ENCODE measurements around the gene RAPGEF2. TPM values are rescaled to one million over a fixed set of nuclear protein-coding genes. Genes with fewer than 3 reads are reported as not detected.
A peak's percentile ranks its signal among the peaks of the same experiment; 100 is the strongest.

Gene RAPGEF2
- total and polyA plus RNA-seq, 7 experiments from 2014 or later = 0.72 to 35.2 (median 20.7) TPM

GRCh38 chr4:159219862-159220261, 117.0 kb downstream of the RAPGEF2 start:
- Mint-ChIP-seq H3K9me3 (no peaks in the 10 kb centered on the region), H3K36me3 (peaks cover 0 to 5% (median 0%) of the 10 kb centered on the region in 5 donors), H3K4me3 (no peak overlapping the region), H3K27me3 (no peaks in the 10 kb centered on the region), H3K4me1 (peaks cover 0 to 6% (median 4%) of the 10 kb centered on the region in 7 donors), H3K27ac (peak overlapping the region in 1 of 9 donors; percentile 23)
- CTCF ChIA-PET = no interaction called here
- Histone ChIP-seq H3K4me3 (ENCODE audit: low read length) (no peak overlapping the region), H3K9me3 (ENCODE audit: control insufficient read depth in 2 of 3, low read length in 3 of 3) (no peaks in the 10 kb centered on the region), H3K36me3 (ENCODE audit: control insufficient read depth in 2 of 3, insufficient read depth in 3 of 3, low read length in 3 of 3) (no peaks in the 10 kb centered on the region), H3K27me3 (ENCODE audit: control insufficient read depth in 2 of 2, insufficient read depth in 2 of 2, low read length in 2 of 2) (no peaks in the 10 kb centered on the region), H3K27ac (ENCODE audit: low read depth, low read length) (no peak overlapping the region), H3K4me1 (ENCODE audit: control insufficient read depth in 2 of 2, insufficient read depth in 2 of 2, low read length in 2 of 2) (no peaks in the 10 kb centered on the region)
- intact Hi-C loops (cut with micrococcal nuclease) = no loop called here
- DNase-seq (no peak), ATAC-seq (no peak)
- POLR2A ChIA-PET = no interaction called here

- H3K27ac ChIP-seq (ENCODE audit: low read depth, low read length) = no peak overlapping the region
- POLR2A ChIA-PET = no interaction called here
- Mint-ChIP-seq H3K4me3 (no peak overlapping the region), H3K4me1 (peaks cover 0 to 9% (median 4%) of the 10 kb centered on the region in 7 donors), H3K36me3 (peaks cover 0 to 5% (median 0%) of the 10 kb centered on the region in 5 donors), H3K27me3 (no peaks in the 10 kb centered on the region), H3K27ac (no peak overlapping the region), H3K9me3 (no peaks in the 10 kb centered on the region)
- intact Hi-C loops (cut with micrococcal nuclease) = no loop called here
- no peaks in the 10 kb centered on the region for H3K4me1 ChIP-seq (ENCODE audit: control insufficient read depth in 2 of 2, insufficient read depth in 2 of 2, low read length in 2 of 2)
- no peaks in the 10 kb centered on the region for H3K36me3 ChIP-seq (ENCODE audit: control insufficient read depth in 2 of 3, insufficient read depth in 3 of 3, low read length in 3 of 3)
- DNase-seq (no peak), ATAC-seq (no peak)
- CTCF ChIA-PET = no interaction called here
- H3K9me3 ChIP-seq (ENCODE audit: control insufficient read depth in 2 of 3, low read length in 3 of 3) = no peaks in the 10 kb centered on the region
- H3K4me3 ChIP-seq (ENCODE audit: low read length) = no peak overlapping the region
- H3K27me3 ChIP-seq (ENCODE audit: control insufficient read depth in 2 of 2, insufficient read depth in 2 of 2, low read length in 2 of 2) = no peaks in the 10 kb centered on the region
Measured at GRCh38 chr4:159220353-159220752, 117.5 kb downstream of the RAPGEF2 start.

GRCh38 chr4:159221280-159221679, 118.4 kb downstream of the RAPGEF2 start:
- no peaks in the 10 kb centered on the region for H3K4me1 ChIP-seq (ENCODE audit: control insufficient read depth in 2 of 2, insufficient read depth in 2 of 2, low read length in 2 of 2)
- H3K27ac ChIP-seq (ENCODE audit: low read depth, low read length) = no peak overlapping the region
- H3K36me3 Mint-ChIP-seq = peaks cover 0 to 5% (median 0%) of the 10 kb centered on the region in 5 donors
- intact Hi-C loops (cut with micrococcal nuclease) = no loop called here
- no peaks in the 10 kb centered on the region for H3K27me3 ChIP-seq (ENCODE audit: control insufficient read depth in 2 of 2, insufficient read depth in 2 of 2, low read length in 2 of 2)
- peaks cover 0 to 16% (median 7%) of the 10 kb centered on the region in 7 donors for H3K4me1 Mint-ChIP-seq
- H3K27me3 Mint-ChIP-seq = no peaks in the 10 kb centered on the region
- DNase-seq (no peak), ATAC-seq (no peak)
- no peaks in the 10 kb centered on the region for H3K9me3 Mint-ChIP-seq
- H3K9me3 ChIP-seq (ENCODE audit: control insufficient read depth in 2 of 3, low read length in 3 of 3) = no peaks in the 10 kb centered on the region
- ChIA-PET CTCF (no interaction called here), POLR2A (no interaction called here)
- no peak overlapping the region for H3K4me3 Mint-ChIP-seq
- no peak overlapping the region for H3K27ac Mint-ChIP-seq
- no peaks in the 10 kb centered on the region for H3K36me3 ChIP-seq (ENCODE audit: control insufficient read depth in 2 of 3, insufficient read depth in 3 of 3, low read length in 3 of 3)
- H3K4me3 ChIP-seq (ENCODE audit: low read length) = no peak overlapping the region

- H3K27ac ChIP-seq (ENCODE audit: low read depth, low read length) = no peak overlapping the region
Measured at GRCh38 chr4:159222043-159222552, 119.2 kb downstream of the RAPGEF2 start.

GRCh38 chr4:159224408-159224807, 121.5 kb downstream of the RAPGEF2 start:
- peaks cover 3 to 19% (median 7%) of the 10 kb centered on the region in 7 donors for H3K4me1 Mint-ChIP-seq
- DNase-seq (no peak), ATAC-seq (no peak)
- intact Hi-C loops (cut with micrococcal nuclease) = no loop called here
- no peaks in the 10 kb centered on the region for H3K36me3 ChIP-seq (ENCODE audit: control insufficient read depth in 2 of 3, insufficient read depth in 3 of 3, low read length in 3 of 3)
- no peaks in the 10 kb centered on the region for H3K27me3 Mint-ChIP-seq
- no peaks in the 10 kb centered on the region for H3K9me3 Mint-ChIP-seq
- H3K9me3 ChIP-seq (ENCODE audit: control insufficient read depth in 2 of 3, low read length in 3 of 3) = no peaks in the 10 kb centered on the region
- ChIA-PET POLR2A (no interaction called here), CTCF (no interaction called here)
- no peak overlapping the region for H3K27ac Mint-ChIP-seq
- H3K4me3 ChIP-seq (ENCODE audit: low read length) = no peak overlapping the region
- no peak overlapping the region for H3K27ac ChIP-seq (ENCODE audit: low read depth, low read length)
- H3K36me3 Mint-ChIP-seq = peaks cover 0 to 5% (median 0%) of the 10 kb centered on the region in 5 donors
- no peaks in the 10 kb centered on the region for H3K27me3 ChIP-seq (ENCODE audit: control insufficient read depth in 2 of 2, insufficient read depth in 2 of 2, low read length in 2 of 2)
- no peaks in the 10 kb centered on the region for H3K4me1 ChIP-seq (ENCODE audit: control insufficient read depth in 2 of 2, insufficient read depth in 2 of 2, low read length in 2 of 2)
- H3K4me3 Mint-ChIP-seq = no peak overlapping the region

More at GRCh38 chr4:159222043-159222552, 119.2 kb downstream of the RAPGEF2 start:
- H3K9me3 ChIP-seq (ENCODE audit: control insufficient read depth in 2 of 3, low read length in 3 of 3) = no peaks in the 10 kb centered on the region
- H3K9me3 Mint-ChIP-seq = no peaks in the 10 kb centered on the region
- H3K27me3 ChIP-seq (ENCODE audit: control insufficient read depth in 2 of 2, insufficient read depth in 2 of 2, low read length in 2 of 2) = no peaks in the 10 kb centered on the region
- no peak overlapping the region for H3K4me3 Mint-ChIP-seq
- H3K36me3 Mint-ChIP-seq = peaks cover 0 to 5% (median 0%) of the 10 kb centered on the region in 5 donors
- H3K27ac Mint-ChIP-seq = no peak overlapping the region
- H3K4me1 ChIP-seq (ENCODE audit: control insufficient read depth in 2 of 2, insufficient read depth in 2 of 2, low read length in 2 of 2) = no peaks in the 10 kb centered on the region
- H3K27me3 Mint-ChIP-seq = no peaks in the 10 kb centered on the region
- ChIA-PET CTCF (no interaction called here), POLR2A (no interaction called here)
- no peaks in the 10 kb centered on the region for H3K36me3 ChIP-seq (ENCODE audit: control insufficient read depth in 2 of 3, insufficient read depth in 3 of 3, low read length in 3 of 3)
- DNase-seq = no peak
- H3K4me3 ChIP-seq (ENCODE audit: low read length) = no peak overlapping the region
- peaks cover 3 to 18% (median 7%) of the 10 kb centered on the region in 7 donors for H3K4me1 Mint-ChIP-seq
- intact Hi-C loops (cut with micrococcal nuclease) = no loop called here
- no peak for ATAC-seq

GRCh38 chr4:159227378-159227777, 124.5 kb downstream of the RAPGEF2 start:
- Histone ChIP-seq H3K4me3 (ENCODE audit: low read length) (no peak overlapping the region), H3K4me1 (ENCODE audit: control insufficient read depth in 2 of 2, insufficient read depth in 2 of 2, low read length in 2 of 2) (no peaks in the 10 kb centered on the region), H3K27ac (ENCODE audit: low read depth, low read length) (no peak overlapping the region), H3K36me3 (ENCODE audit: control insufficient read depth in 2 of 3, insufficient read depth in 3 of 3, low read length in 3 of 3) (no peaks in the 10 kb centered on the region), H3K27me3 (ENCODE audit: control insufficient read depth in 2 of 2, insufficient read depth in 2 of 2, low read length in 2 of 2) (no peaks in the 10 kb centered on the region), H3K9me3 (ENCODE audit: control insufficient read depth in 2 of 3, low read length in 3 of 3) (no peaks in the 10 kb centered on the region)
- CTCF ChIA-PET = interaction anchor here (1.1 kb wide), 1 partner anchor 25 kb away, joined by 3 read pairs; no protein-coding TSS in a partner anchor
- peaks cover 3 to 19% (median 7%) of the 10 kb centered on the region in 7 donors for H3K4me1 Mint-ChIP-seq
- ATAC-seq (no peak), DNase-seq (no peak)
- intact Hi-C loops (cut with micrococcal nuclease) = no loop called here
- H3K4me3 Mint-ChIP-seq = no peak overlapping the region
- POLR2A ChIA-PET = no interaction called here
- H3K36me3 Mint-ChIP-seq = peaks cover 0 to 5% (median 0%) of the 10 kb centered on the region in 5 donors
- H3K27me3 Mint-ChIP-seq = no peaks in the 10 kb centered on the region
- no peak overlapping the region for H3K27ac Mint-ChIP-seq
- no peaks in the 10 kb centered on the region for H3K9me3 Mint-ChIP-seq

- Histone ChIP-seq H3K4me1 (ENCODE audit: control insufficient read depth in 2 of 2, insufficient read depth in 2 of 2, low read length in 2 of 2) (no peaks in the 10 kb centered on the region), H3K36me3 (ENCODE audit: control insufficient read depth in 2 of 3, insufficient read depth in 3 of 3, low read length in 3 of 3) (no peaks in the 10 kb centered on the region), H3K9me3 (ENCODE audit: control insufficient read depth in 2 of 3, low read length in 3 of 3) (no peaks in the 10 kb centered on the region), H3K27me3 (ENCODE audit: control insufficient read depth in 2 of 2, insufficient read depth in 2 of 2, low read length in 2 of 2) (no peaks in the 10 kb centered on the region), H3K27ac (ENCODE audit: low read depth, low read length) (no peak overlapping the region), H3K4me3 (ENCODE audit: low read length) (no peak overlapping the region)
- intact Hi-C loops (cut with micrococcal nuclease) = no loop called here
- peaks cover 3 to 20% (median 9%) of the 10 kb centered on the region in 7 donors for H3K4me1 Mint-ChIP-seq
- ChIA-PET POLR2A (no interaction called here), CTCF (no interaction called here)
- H3K36me3 Mint-ChIP-seq = peaks cover 0 to 5% (median 0%) of the 10 kb centered on the region in 5 donors
- no peaks in the 10 kb centered on the region for H3K27me3 Mint-ChIP-seq
- no peak overlapping the region for H3K27ac Mint-ChIP-seq
- no peak for DNase-seq
- no peaks in the 10 kb centered on the region for H3K9me3 Mint-ChIP-seq
- ATAC-seq = no peak
- H3K4me3 Mint-ChIP-seq = no peak overlapping the region
Measured at GRCh38 chr4:159227984-159228383, 125.1 kb downstream of the RAPGEF2 start.
